K562 (cell line): Measurements from ENCODE around the gene APOL2. TPM values are rescaled to one million over a fixed set of nuclear protein-coding genes. Genes with fewer than 3 reads are reported as not detected.

ENCODE experiments used
- ATAC-seq: fragments of 200-7000 bp; cut with Tn5 transposase; 3 replicates; pipeline ENCODE4 v1.9.1; 2020; ENCODE audit warnings: moderate library complexity
- BruUV-seq: library from RNA; stranded (reverse); fragments of 400-500 nt; replicated peaks from 2 replicates; lab custom pipeline; 2021; lab: Mats Ljungman, UMichigan
- CTCF ChIA-PET: fragments of 300-600 bp; formaldehyde crosslinking; extraction: SDS; loops from one replicate; lab custom pipeline; 2021; ENCODE audit warnings: low intra/inter-chr PET ratio; lab: Yijun Ruan, JAX
- POLR2A ChIA-PET: fragments of 300-600, 350-650 bp; sonication (Branson Sonifier 250); formaldehyde crosslinking; extraction: SDS; loops from one replicate; lab custom pipeline; 2021; ENCODE audit warnings: antibody characterized with exemption, inconsistent platforms; lab: Yijun Ruan, JAX
- DNase-seq, 4 experiments: peaks; one replicate each; pipeline versions ENCODE4 v3.0.0 to v3.0.0-alpha.2; 2011 to 2018; ENCODE audit warnings: low spot score in 3 of 4, mixed read lengths in 3 of 4; ENCODE audit errors: extremely low read depth in 1 of 4
- FAIRE-seq: peaks from 2 replicates; lab custom pipeline; 2011; peaks lifted over from hg19 to GRCh38; lab: Jason Lieb, UNC
- H2AFZ ChIP-seq: 2 replicates; pipeline ENCODE4 v1.6.0; 2011; ENCODE audit warnings: low read depth, low read length, control low read depth, inconsistent platforms
- H3K27ac ChIP-seq: fragments of 200-600 bp; 3 replicates; pipeline ENCODE4 v1.8.0; 2011; ENCODE audit warnings: low read depth, mild to moderate bottlenecking, control low read depth, inconsistent platforms, low read length, moderate library complexity, mixed read lengths; ENCODE audit errors: extremely low read depth
- H3K27me3 ChIP-seq, 2 experiments: fragments of 300-600 bp in 1 of 2; 2 replicates in 1 of 2; 3 replicates in 1 of 2; pipeline versions ENCODE4 v1.6.0 to v1.8.0; 2011; ENCODE audit warnings: inconsistent platforms in 2 of 2, low read length in 2 of 2, mild to moderate bottlenecking in 1 of 2, mixed read lengths in 1 of 2, moderate library complexity in 1 of 2; ENCODE audit not compliant: control insufficient read depth in 2 of 2, insufficient read depth in 2 of 2
- H3K36me3 ChIP-seq: fragments of 300-600 bp; 3 replicates; pipeline ENCODE4 v1.8.0; 2011; ENCODE audit warnings: mild to moderate bottlenecking, low read length, inconsistent platforms; ENCODE audit not compliant: control insufficient read depth, insufficient read depth
- H3K4me1 ChIP-seq, 2 experiments: fragments of 200-600 bp in 1 of 2; replicated peaks in 1 of 2; 2 replicates in 1 of 2; 3 replicates in 1 of 2; pipeline versions ENCODE4 v1.5.1 to v1.8.0; 2011; ENCODE audit warnings: inconsistent platforms in 2 of 2, low read length in 2 of 2, mild to moderate bottlenecking in 1 of 2, mixed read lengths in 1 of 2, moderate library complexity in 1 of 2; ENCODE audit not compliant: control insufficient read depth in 2 of 2, insufficient read depth in 2 of 2
- H3K4me2 ChIP-seq: 2 replicates; pipeline ENCODE4 v1.6.1; 2011; ENCODE audit warnings: low read length, control low read depth, inconsistent platforms, mixed read lengths; ENCODE audit not compliant: insufficient read depth
- H3K4me3 ChIP-seq: fragments of 200-600 bp; sonication (generic), shearing (Covaris generic); 2 replicates; pipeline ENCODE4 v1.5.1; 2016; ENCODE audit warnings: control low read depth, inconsistent platforms
- H3K79me2 ChIP-seq: fragments of 200-600 bp; 3 replicates; pipeline ENCODE4 v1.8.0; 2011; ENCODE audit warnings: low read length, inconsistent platforms; ENCODE audit not compliant: control insufficient read depth, insufficient read depth
- H3K9ac ChIP-seq, 2 experiments: 2 replicates each; pipeline versions ENCODE4 v1.6.0 to v1.6.1; 2011; ENCODE audit warnings: low read depth in 2 of 2, low read length in 2 of 2, control low read depth in 1 of 2, inconsistent platforms in 1 of 2, mild to moderate bottlenecking in 1 of 2, mixed read lengths in 1 of 2; ENCODE audit not compliant: insufficient read depth in 1 of 2
- H3K9me1 ChIP-seq: one replicate; pipeline ENCODE4 v1.6.0; 2011; ENCODE audit warnings: inconsistent platforms, mild to moderate bottlenecking, low read length, moderate library complexity; ENCODE audit not compliant: control insufficient read depth, insufficient read depth
- H3K9me3 ChIP-seq: replicated peaks from 2 replicates; pipeline ENCODE4 v1.5.1; 2011; ENCODE audit warnings: low read depth, low read length, inconsistent platforms; ENCODE audit not compliant: control insufficient read depth, insufficient read depth
- H4K20me1 ChIP-seq: replicated peaks from 2 replicates; pipeline ENCODE4 v1.6.1; 2011; ENCODE audit warnings: low read length, inconsistent platforms, mixed read lengths; ENCODE audit not compliant: control insufficient read depth, insufficient read depth
- ESRRB ChIP-seq: fragments of 250-450 bp; sonication (Bioruptor Pico); IDR thresholded peaks from 2 replicates; pipeline ENCODE4 v1.5.0; 2020; ENCODE audit warnings: mild to moderate bottlenecking, moderate library complexity, borderline replicate concordance
- FOXO4 ChIP-seq: fragments of 450-650 bp; formaldehyde crosslinking; IDR thresholded peaks from 2 replicates; pipeline ENCODE4 v1.4.0; 2020; ENCODE audit warnings: mild to moderate bottlenecking, moderate library complexity
- HDAC1 ChIP-seq, 2 experiments: fragments of 450-650 bp; IDR thresholded peaks; 2 replicates each; pipeline ENCODE4 v1.6.1; 2016 to 2017; ENCODE audit warnings: inconsistent platforms in 1 of 2, mild to moderate bottlenecking in 1 of 2, moderate library complexity in 1 of 2
- HMG20A ChIP-seq: fragments of 450-650 bp; formaldehyde crosslinking; conservative IDR thresholded peaks from 2 replicates; pipeline ENCODE4 v1.4.0; 2020; ENCODE audit warnings: mild to moderate bottlenecking, mixed read lengths
- MGA ChIP-seq: fragments of 450-650 bp; IDR thresholded peaks from 2 replicates; pipeline ENCODE4 v1.6.1; 2016; ENCODE audit warnings: mild to moderate bottlenecking, moderate library complexity
- MTA1 ChIP-seq: fragments of 450-650 bp; IDR thresholded peaks from 2 replicates; pipeline ENCODE4 v1.6.1; 2017; ENCODE audit warnings: borderline replicate concordance
- POLR2AphosphoS5 ChIP-seq: IDR thresholded peaks from 2 replicates; pipeline ENCODE4 v1.6.1; 2011; ENCODE audit warnings: mild to moderate bottlenecking, low read depth, low read length, moderate library complexity; ENCODE audit not compliant: control insufficient read depth, insufficient read depth
- SIN3B ChIP-seq: fragments of 450-650 bp; IDR thresholded peaks from 2 replicates; pipeline ENCODE4 v1.6.1; 2017; ENCODE audit warnings: low read depth, mild to moderate bottlenecking, moderate library complexity
- ZNF133 ChIP-seq: fragments of 250-450 bp; sonication (Bioruptor Pico); IDR thresholded peaks from 2 replicates; pipeline ENCODE4 v1.4.0; 2020; ENCODE audit warnings: mild to moderate bottlenecking
- ZNF696 ChIP-seq: fragments of 250-450 bp; sonication (Bioruptor Pico); conservative IDR thresholded peaks from 2 replicates; pipeline ENCODE4 v1.4.0; 2020; ENCODE audit warnings: mild to moderate bottlenecking, moderate library complexity
- ZSCAN29 ChIP-seq: fragments of 450-650 bp; IDR thresholded peaks from 2 replicates; pipeline ENCODE4 v1.6.1; 2017
- WGBS: fragments of 100-300 bp; shearing (Covaris generic); methylation state at CpG from one replicate; pipeline ENCODE4 v1.1.6; 2016; ENCODE audit warnings: low coverage, mixed read lengths; ENCODE audit not compliant: insufficient coverage; ENCODE audit errors: missing lambda C conversion rate; 5-methylcytosine and 5-hydroxymethylcytosine counted together
- in situ Hi-C: fragments of 300-500 bp; cut with MboI; formaldehyde crosslinking; loops from 4 replicates; pipeline ENCODE4 v1.15.0; 2018; ENCODE audit warnings: inconsistent platforms, mixed read lengths
- intact Hi-C: fragments of 100-400 bp; cut with micrococcal nuclease; formaldehyde crosslinking; loops from 2 replicates; pipeline ENCODE4 v1.14.2; 2022
- polyA plus RNA-seq, 8 experiments: library from polyadenylated mRNA; depleted of rRNA in 4 of 8; stranded (reverse) in 5 of 8; unstranded in 3 of 8; fragments of >200 nt; fragmentation: Nextera tagmentation in 2 of 8; fragmentation: Illumina TruSeq in 1 of 8; extraction: Ambion mirVana in 2 of 8; extraction: Trizol in 1 of 8; gene quantifications; 2 replicates each; pipeline versions ENCODE4 v1.2.1 to v1.2.3, GENCODE V29; 2011 to 2014; ENCODE audit warnings: inconsistent platforms in 1 of 8, missing spikeins in 1 of 8
- total RNA-seq, 7 experiments: library from RNA; depleted of rRNA in 6 of 7; stranded (reverse); fragments of >200 nt in 6 of 7; fragmentation: Illumina TruSeq in 2 of 7; extraction: Trizol in 2 of 7; gene quantifications; 2 replicates each; pipeline versions ENCODE4 v1.2.1 to v1.2.3, GENCODE V29; 2011 to 2021; ENCODE audit warnings: low replicate concordance in 1 of 7

APOL2 gene
- total and polyA plus RNA-seq, 9 of the 15 experiments (the other 6 are each of a cell fraction or from before 2014, with no cell fraction given) = 2.7 to 10.6 (median 8.9) TPM

GRCh38 chr22:36256478-36256877 lies 17.2 kb upstream of the APOL2 start:
- 32% methylated on average over 3 of the region's 3 CpGs for whole genome bisulfite sequencing
- TF ChIP-seq FOXO4 (no peak), ZNF133 (CRISPR knock-in tag) (no peak), ZSCAN29 (no peak), ZNF696 (CRISPR knock-in tag) (no peak), HMG20A (CRISPR knock-in tag) (no peak), ESRRB (CRISPR knock-in tag) (no peak), SIN3B (no peak), HDAC1 (IDR thresholded peaks at IDR 0.05) (no peak), MTA1 (no peak), MGA (no peak), POLR2AphosphoS5 (no peak)

More at GRCh38 chr22:36256478-36256877, 17.2 kb upstream of the APOL2 start:
- POLR2A ChIA-PET = no interaction called here
- no peaks in the 10 kb centered on the region for H3K9me1 ChIP-seq
- ATAC-seq (no peak), DNase-seq (no peak), FAIRE-seq (no peak)
- H3K4me1 ChIP-seq = peaks cover 39 to 46% of the 10 kb centered on the region in 2 experiments
- intact Hi-C loops (no loop called here), in situ Hi-C loops (no loop called here)
- H4K20me1 ChIP-seq = no peaks in the 10 kb centered on the region
- peaks cover 25% of the 10 kb centered on the region for H3K79me2 ChIP-seq
- peak overlapping the region; percentile 41; the same call in 1 of the 2 replicates for H3K4me2 ChIP-seq
- H3K4me3 ChIP-seq = no peak overlapping the region
- H3K36me3 ChIP-seq = peaks cover 19% of the 10 kb centered on the region; the same call in 1 of the 3 replicates
- H3K27me3 ChIP-seq = no peaks in the 10 kb centered on the region
- BruUV-seq = no TSS peak
- H3K27ac ChIP-seq = 0 out of 3 replicates have a peak overlapping the region, but pooled peaks have one; percentile 7
- 0 out of 2 replicates have a peak overlapping the region, but pooled peaks have one; percentile 9 for H2AFZ ChIP-seq
- CTCF ChIA-PET = no interaction called here
- H3K9ac ChIP-seq = no peak overlapping the region; a peak in 1 of 4 replicates
- no peaks in the 10 kb centered on the region for H3K9me3 ChIP-seq
